Measurements from ENCODE around the gene APOA1.

APOA1 gene

DNA sequence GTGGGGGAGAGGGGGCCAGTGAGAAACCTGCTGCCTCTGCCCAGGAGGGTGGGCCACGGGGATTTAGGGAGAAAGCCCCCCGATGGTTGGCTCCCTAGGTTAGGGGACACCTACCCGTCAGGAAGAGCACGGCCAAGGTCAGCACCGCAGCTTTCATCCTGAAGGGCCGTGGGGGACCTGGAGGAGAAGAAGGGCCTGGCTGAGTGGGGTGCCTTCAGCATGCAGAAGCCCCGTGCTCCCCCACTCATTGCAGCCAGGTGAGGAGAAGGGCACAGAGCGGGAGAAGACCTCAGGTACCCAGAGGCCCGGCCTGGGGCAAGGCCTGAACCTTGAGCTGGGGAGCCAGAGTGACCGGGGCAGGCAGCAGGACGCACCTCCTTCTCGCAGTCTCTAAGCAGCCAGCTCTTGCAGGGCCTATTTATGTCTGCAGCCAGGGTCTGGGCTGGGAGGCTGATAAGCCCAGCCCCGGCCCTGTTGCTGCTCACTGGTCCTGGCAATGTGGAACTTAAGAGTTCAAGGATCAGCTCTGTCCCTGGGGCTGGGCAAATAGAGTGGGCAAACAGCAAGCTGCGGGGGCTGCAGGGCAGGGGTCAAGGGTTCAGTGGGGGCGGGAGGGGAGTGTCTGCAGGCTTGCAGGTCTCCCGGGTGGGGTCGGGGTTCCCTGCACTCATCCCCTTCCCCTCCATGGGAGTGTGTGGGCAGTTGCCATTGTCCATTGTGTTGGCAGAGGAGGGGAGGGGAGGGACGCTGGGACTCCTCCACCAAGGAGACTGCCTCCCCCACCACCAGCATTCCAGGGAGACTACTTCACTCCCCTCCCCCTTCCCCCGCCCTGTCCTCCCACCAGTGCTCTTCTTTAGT lies at the start of gene APOA1:
Gene APOA1 (minus strand): TSS at position 392 of the 861 bp plus-strand sequence. CDS start 235 bp downstream, at position 157.
- ChIA-PET POLR2A (interaction anchor here (2.4 kb wide), 1 partner anchor 47 kb away, joined by 28 read pairs; the partner anchor contains the start of gene APOA5), CTCF (interaction anchor here (0.6 to 3.3 kb wide), 3 partner anchors 16 to 47 kb away, joined by 3 to 56 read pairs (median 11); partner anchors contain the start of gene APOA5)
- no peak for DNase-seq (ENCODE audit: extremely low spot score)
- TF ChIP-seq, protein P1, sequence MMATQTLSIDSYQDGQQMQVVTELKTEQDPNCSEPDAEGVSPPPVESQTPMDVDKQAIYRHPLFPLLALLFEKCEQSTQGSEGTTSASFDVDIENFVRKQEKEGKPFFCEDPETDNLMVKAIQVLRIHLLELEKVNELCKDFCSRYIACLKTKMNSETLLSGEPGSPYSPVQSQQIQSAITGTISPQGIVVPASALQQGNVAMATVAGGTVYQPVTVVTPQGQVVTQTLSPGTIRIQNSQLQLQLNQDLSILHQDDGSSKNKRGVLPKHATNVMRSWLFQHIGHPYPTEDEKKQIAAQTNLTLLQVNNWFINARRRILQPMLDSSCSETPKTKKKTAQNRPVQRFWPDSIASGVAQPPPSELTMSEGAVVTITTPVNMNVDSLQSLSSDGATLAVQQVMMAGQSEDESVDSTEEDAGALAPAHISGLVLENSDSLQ (IDR thresholded peaks at IDR 0.05): no peak
- TF ChIP-seq FOXK2 (IDR thresholded peaks at IDR 0.05) (no peak), L3MBTL2 (conservative IDR thresholded peaks at IDR 0.05) (no peak), SUZ12 (IDR thresholded peaks at IDR 0.05) (no peak), SP1 (IDR thresholded peaks at IDR 0.05) (no peak), NFRKB (IDR thresholded peaks at IDR 0.05) (no peak), BHLHE40 (IDR thresholded peaks at IDR 0.05; ENCODE audit: borderline replicate concordance) (no peak), LEF1 (IDR thresholded peaks at IDR 0.05; ENCODE audit: borderline replicate concordance) (no peak), ARNT (IDR thresholded peaks at IDR 0.05) (no peak), FOXA1 (IDR thresholded peaks at IDR 0.05) (no peak), HDGF (IDR thresholded peaks at IDR 0.05; ENCODE audit: borderline replicate concordance) (no peak)

DNA sequence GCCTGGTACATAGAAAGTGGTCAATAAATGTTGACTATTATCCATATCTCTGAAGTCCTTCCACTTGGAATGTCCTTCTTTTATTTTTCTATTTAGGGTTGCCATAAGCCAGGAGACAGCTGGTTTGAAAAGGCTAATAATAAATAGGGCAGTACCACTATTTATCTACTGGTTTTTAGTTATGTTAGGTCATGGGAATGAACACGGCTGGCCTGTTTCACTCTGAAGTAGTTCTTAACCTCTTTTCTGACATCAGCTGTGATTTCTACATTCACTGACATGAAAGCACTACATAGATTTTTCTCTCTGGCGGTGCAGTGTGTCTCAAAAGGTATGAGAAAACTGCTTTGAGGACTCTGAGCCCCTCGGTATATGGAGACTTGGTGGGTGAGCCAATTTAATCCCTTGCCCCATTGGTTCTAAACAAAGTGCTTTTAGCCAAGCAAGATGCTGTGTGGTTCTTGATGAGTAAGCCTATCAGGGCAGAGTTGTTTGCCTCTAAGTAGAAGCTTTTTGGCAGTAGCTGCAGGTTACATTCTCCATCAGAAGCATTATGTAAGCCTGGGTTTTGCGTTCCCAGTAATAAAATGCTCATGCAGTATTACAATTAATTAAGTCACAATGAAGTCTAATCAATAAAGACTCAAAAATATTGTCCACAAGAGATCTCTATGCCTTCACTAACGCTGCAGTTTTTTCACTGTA lies 48.7 kb upstream of the APOA1 start:
- POLR2A ChIA-PET: no interaction called here
- DNase-seq (ENCODE audit: extremely low spot score): no peak
- TF ChIP-seq L3MBTL2 (conservative IDR thresholded peaks at IDR 0.05) (no peak), FOXM1 (IDR thresholded peaks at IDR 0.05; ENCODE audit: borderline replicate concordance) (no peak), CTBP1 (IDR thresholded peaks at IDR 0.05; ENCODE audit: borderline replicate concordance) (no peak)
- CTCF ChIA-PET: no interaction called here

DNA sequence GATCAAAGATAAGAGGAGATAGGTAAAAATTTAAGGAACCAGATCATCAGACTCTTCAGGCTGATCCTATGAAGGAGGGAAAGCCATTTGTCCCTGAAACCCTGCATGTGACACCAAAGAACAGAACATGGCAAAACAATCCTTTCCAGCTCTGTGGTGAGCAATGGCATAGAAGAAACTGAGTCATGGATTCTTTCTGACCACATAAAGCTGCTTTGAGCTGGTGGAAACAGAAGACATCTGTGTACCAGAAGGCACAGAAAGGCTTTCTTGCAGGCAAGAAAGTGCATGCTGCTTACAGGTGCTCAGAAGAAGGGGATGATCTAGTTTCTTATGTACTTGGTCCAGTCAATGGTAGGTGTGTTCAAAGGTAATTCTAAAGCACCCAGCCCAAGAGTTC lies 45.0 kb upstream of the APOA1 start:
- DNase-seq (ENCODE audit: extremely low spot score): no peak
- CTCF ChIA-PET: no interaction called here
- POLR2A ChIA-PET: no interaction called here
- TF ChIP-seq NFRKB (IDR thresholded peaks at IDR 0.05) (no peak), HDGF (IDR thresholded peaks at IDR 0.05; ENCODE audit: borderline replicate concordance) (no peak), ZNF384 (IDR thresholded peaks at IDR 0.05) (no peak), TARDBP (IDR thresholded peaks at IDR 0.05) (no peak), BHLHE40 (IDR thresholded peaks at IDR 0.05; ENCODE audit: borderline replicate concordance) (no peak), FOXK2 (IDR thresholded peaks at IDR 0.05) (no peak), L3MBTL2 (conservative IDR thresholded peaks at IDR 0.05) (no peak), SP1 (IDR thresholded peaks at IDR 0.05) (no peak), FOXA1 (IDR thresholded peaks at IDR 0.05) (no peak), FOXM1 (IDR thresholded peaks at IDR 0.05; ENCODE audit: borderline replicate concordance) (no peak), LEF1 (IDR thresholded peaks at IDR 0.05; ENCODE audit: borderline replicate concordance) (no peak)
- TF ChIP-seq, protein P1 (IDR thresholded peaks at IDR 0.05): no peak

DNA sequence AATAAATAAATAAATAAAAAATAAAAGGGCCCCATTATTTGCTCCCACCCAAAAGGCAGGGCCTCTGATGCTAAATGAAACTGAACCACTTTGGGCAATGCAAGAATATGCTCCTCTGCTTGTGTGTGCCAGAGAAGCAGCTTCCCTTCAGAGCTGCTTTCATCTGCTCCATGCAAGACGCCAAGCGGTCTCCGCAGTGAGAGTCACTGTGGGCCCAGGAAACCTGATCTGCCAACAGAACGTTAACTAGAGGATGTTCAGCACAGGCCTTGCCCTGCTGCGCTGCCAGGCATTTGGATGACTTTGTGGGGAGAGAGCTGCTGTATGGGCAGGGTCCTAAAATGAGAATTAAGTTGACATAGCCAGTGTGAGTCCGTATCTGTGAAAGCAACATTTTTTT lies 43.7 kb upstream of the APOA1 start:
- ChIA-PET POLR2A (interaction anchor here (1.3 kb wide), 1 partner anchor 93 kb away, joined by 3 read pairs; the partner anchor contains the start of gene ZPR1), CTCF (interaction anchor here (0.6 kb wide), 1 partner anchor 341 kb away, joined by 6 read pairs; no protein-coding TSS in a partner anchor)
- no peak for TF ChIP-seq ZNF384 (IDR thresholded peaks at IDR 0.05)
- TF ChIP-seq HDGF (IDR thresholded peaks at IDR 0.05; ENCODE audit: borderline replicate concordance): no peak
- TF ChIP-seq LEF1 (IDR thresholded peaks at IDR 0.05; ENCODE audit: borderline replicate concordance): no peak
- no peak for TF ChIP-seq BHLHE40 (IDR thresholded peaks at IDR 0.05; ENCODE audit: borderline replicate concordance)
- no peak for TF ChIP-seq SUZ12 (IDR thresholded peaks at IDR 0.05)
- no peak for TF ChIP-seq FOXM1 (IDR thresholded peaks at IDR 0.05; ENCODE audit: borderline replicate concordance)
- TF ChIP-seq NFRKB (IDR thresholded peaks at IDR 0.05): no peak
- TF ChIP-seq, protein P1 (IDR thresholded peaks at IDR 0.05): no peak
- TF ChIP-seq CTBP1 (IDR thresholded peaks at IDR 0.05; ENCODE audit: borderline replicate concordance): no peak
- TF ChIP-seq TARDBP (IDR thresholded peaks at IDR 0.05): no peak
- no peak for TF ChIP-seq SP1 (IDR thresholded peaks at IDR 0.05)
- no peak for TF ChIP-seq FOXK2 (IDR thresholded peaks at IDR 0.05)
- no peak for TF ChIP-seq FOXA1 (IDR thresholded peaks at IDR 0.05)
- no peak for TF ChIP-seq ARNT (IDR thresholded peaks at IDR 0.05)
- no peak for TF ChIP-seq ELF4 (IDR thresholded peaks at IDR 0.05)
- TF ChIP-seq L3MBTL2 (conservative IDR thresholded peaks at IDR 0.05): no peak
- DNase-seq (ENCODE audit: extremely low spot score): no peak

DNA sequence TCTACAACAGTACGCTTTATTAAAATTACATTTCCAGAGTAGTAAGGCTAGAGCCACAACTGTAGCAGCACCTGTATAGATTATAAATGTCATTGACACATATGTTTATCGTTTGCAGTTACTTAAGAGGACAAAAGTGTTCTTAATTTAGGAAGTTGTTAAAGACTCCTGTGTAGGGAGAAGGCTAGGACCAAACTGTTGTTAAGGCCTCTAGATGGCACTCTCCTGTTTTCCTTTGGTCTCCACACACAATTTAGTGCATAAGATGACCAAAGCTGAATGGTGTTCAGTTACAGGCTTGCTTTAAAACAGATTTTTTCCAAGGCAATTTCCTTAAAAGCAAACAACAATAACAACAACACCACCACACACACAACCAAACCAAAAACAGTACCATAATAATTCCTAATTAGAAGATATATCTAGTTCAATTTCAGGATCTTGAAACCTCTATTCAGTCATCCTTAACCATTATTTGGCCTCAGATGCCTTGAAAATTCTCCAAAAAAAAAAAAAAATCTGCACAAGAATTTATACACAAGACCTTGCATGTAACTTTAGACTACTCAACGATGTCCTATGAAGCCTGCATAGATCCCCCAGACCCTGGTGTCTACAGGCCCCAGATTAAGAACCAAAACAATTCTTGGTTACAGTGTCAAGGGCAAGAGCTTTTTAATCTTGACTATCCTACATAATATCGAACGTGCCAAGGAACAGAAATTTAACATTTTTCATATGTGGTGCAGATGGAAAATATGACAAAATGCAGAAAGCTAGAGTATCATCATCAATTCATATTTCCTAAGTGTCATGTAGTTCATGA lies 42.6 kb upstream of the APOA1 start:
- TF ChIP-seq NFRKB (IDR thresholded peaks at IDR 0.05): no peak
- no peak for TF ChIP-seq CTBP1 (IDR thresholded peaks at IDR 0.05; ENCODE audit: borderline replicate concordance)
- no peak for TF ChIP-seq FOXA1 (IDR thresholded peaks at IDR 0.05)
- no peak for TF ChIP-seq BHLHE40 (IDR thresholded peaks at IDR 0.05; ENCODE audit: borderline replicate concordance)
- no peak for TF ChIP-seq FOXK2 (IDR thresholded peaks at IDR 0.05)
- TF ChIP-seq ZNF384 (IDR thresholded peaks at IDR 0.05): no peak
- no peak for TF ChIP-seq ARNT (IDR thresholded peaks at IDR 0.05)
- no peak for TF ChIP-seq SUZ12 (IDR thresholded peaks at IDR 0.05)
- TF ChIP-seq TARDBP (IDR thresholded peaks at IDR 0.05): no peak
- no peak for TF ChIP-seq ELF4 (IDR thresholded peaks at IDR 0.05)
- no peak for TF ChIP-seq FOXM1 (IDR thresholded peaks at IDR 0.05; ENCODE audit: borderline replicate concordance)
- no peak for TF ChIP-seq L3MBTL2 (conservative IDR thresholded peaks at IDR 0.05)
- no peak for TF ChIP-seq LEF1 (IDR thresholded peaks at IDR 0.05; ENCODE audit: borderline replicate concordance)
- ChIA-PET CTCF (interaction anchor here (0.6 to 1.5 kb wide), 6 partner anchors 9 to 259 kb away, joined by 3 to 7 read pairs (median 4); no protein-coding TSS in a partner anchor), POLR2A (interaction anchor here (1.3 kb wide), 1 partner anchor 92 kb away, joined by 3 read pairs; the partner anchor contains the start of gene ZPR1)

More for the DNA sequence above, 42.6 kb upstream of the APOA1 start:
- peak; percentile 66 for DNase-seq (ENCODE audit: extremely low spot score)

Measured in HEK293T (cell line).